ENCODE data around the gene SH2D3C.
"Not testable (repeated sequence)": the region's sequence is repeated elsewhere in the genome, so short reads cannot be mapped to it uniquely, and the experiment has no call there.

Gene SH2D3C

GRCh38 chr9:127767410-127767809 is 11.1 kb downstream of the SH2D3C start:
- peak in 1 of 5 donors; percentile 28 for DNase-seq

- no peak for DNase-seq
These were observed 13.0 kb downstream of the SH2D3C start for GRCh38 chr9:127765418-127765817.

- peak in 1 of 5 donors; percentile 20 for DNase-seq
These were observed 14.5 kb downstream of the SH2D3C start for GRCh38 chr9:127763918-127764384.

GRCh38 chr9:127762111-127762676 is 16.3 kb downstream of the SH2D3C start:
- no peak for DNase-seq

- DNase-seq: no peak
These were observed 16.9 kb downstream of the SH2D3C start for GRCh38 chr9:127761491-127761956.

- DNase-seq: no peak
These were observed 17.4 kb downstream of the SH2D3C start for GRCh38 chr9:127761061-127761460.

- DNase-seq: no peak
These were observed 19.6 kb downstream of the SH2D3C start for GRCh38 chr9:127758843-127759242.

GRCh38 chr9:127756776-127757175 is 21.7 kb downstream of the SH2D3C start:
- not testable (repeated sequence) for DNase-seq

- DNase-seq: no peak
These were observed 22.2 kb downstream of the SH2D3C start for GRCh38 chr9:127756233-127756632.

GRCh38 chr9:127755061-127756060 is 23.1 kb downstream of the SH2D3C start:
- DNase-seq: no peak

GRCh38 chr9:127754099-127755060 is 24.1 kb downstream of the SH2D3C start:
- DNase-seq: no peak

- DNase-seq: no peak
These were observed 24.8 kb downstream of the SH2D3C start for GRCh38 chr9:127753622-127754021.

GRCh38 chr9:127753148-127753547 is 25.3 kb downstream of the SH2D3C start:
- no peak for DNase-seq

GRCh38 chr9:127751269-127752054 is 27.0 kb downstream of the SH2D3C start:
- no peak for DNase-seq

GRCh38 chr9:127749090-127749787 is 29.2 kb downstream of the SH2D3C start:
- DNase-seq: no peak

- DNase-seq: peak in 1 of 5 donors; percentile 18
These were observed 31.4 kb downstream of the SH2D3C start for GRCh38 chr9:127746959-127747569.

- no peak for DNase-seq
These were observed 33.9 kb downstream of the SH2D3C start for GRCh38 chr9:127744398-127745110.

- DNase-seq: no peak
These were observed 35.9 kb downstream of the SH2D3C start for GRCh38 chr9:127742435-127743088.

- no peak for DNase-seq
These were observed 36.5 kb downstream of the SH2D3C start for GRCh38 chr9:127741831-127742434.
